ENCODE results near the gene TSBP1. TPM values are rescaled to one million over a fixed set of nuclear protein-coding genes. Genes with fewer than 3 reads are reported as not detected.
A peak's percentile ranks its signal among the peaks of the same experiment; 100 is the strongest.

Gene TSBP1
- total and polyA plus RNA-seq, 9 of the 15 experiments (the other 6 are each of a cell fraction or from before 2014, with no cell fraction given) = not detected

- TF ChIP-seq TCFL5 (CRISPR knock-in tag; conservative IDR thresholded peaks at IDR 0.05) = no peak
- TF ChIP-seq TARDBP (IDR thresholded peaks at IDR 0.05) = peak; percentile 69
- no peak for TF ChIP-seq ZNF384 (IDR thresholded peaks at IDR 0.05; ENCODE audit: low read depth, low read length)
- TF ChIP-seq COPS2 (conservative IDR thresholded peaks at IDR 0.05) = no peak
- no peak for TF ChIP-seq XRCC3 (IDR thresholded peaks at IDR 0.05)
- no peak for TF ChIP-seq ZNF77 (CRISPR knock-in tag; IDR thresholded peaks at IDR 0.05)
- TF ChIP-seq ZNF449 (CRISPR knock-in tag; IDR thresholded peaks at IDR 0.05) = no peak
- TF ChIP-seq RCOR1 (IDR thresholded peaks at IDR 0.05; ENCODE audit: borderline replicate concordance in 1 of 2, low read depth in 2 of 2, low read length in 2 of 2) = peak in 1 of 2 experiments; percentile 77; a peak in 1 of 4 replicates
- no peak for TF ChIP-seq HMBOX1 (IDR thresholded peaks at IDR 0.05)
- TF ChIP-seq HES1 (IDR thresholded peaks at IDR 0.05; ENCODE audit: low read depth) = no peak
- no peak for TF ChIP-seq STAT6 (CRISPR knock-in tag; IDR thresholded peaks at IDR 0.05)
- no peak for TF ChIP-seq CHCHD3 (CRISPR knock-in tag; IDR thresholded peaks at IDR 0.05)
- TF ChIP-seq HNRNPUL1 (IDR thresholded peaks at IDR 0.05; ENCODE audit: low read length) = no peak
- no peak for TF ChIP-seq ZNF778 (CRISPR knock-in tag; IDR thresholded peaks at IDR 0.05)
- TF ChIP-seq TRIM25 (IDR thresholded peaks at IDR 0.05; ENCODE audit: borderline replicate concordance) = no peak
- no peak for TF ChIP-seq KDM1A (IDR thresholded peaks at IDR 0.05)
- TF ChIP-seq CTCF (IDR thresholded peaks at IDR 0.05 in 2 of 3, conservative IDR thresholded peaks at IDR 0.05 in 1 of 3; ENCODE audit: insufficient read depth in 2 of 3, low read depth in 1 of 3, low read length in 3 of 3) = peak; percentile 91 to 95 (median 95)
- TF ChIP-seq ZNF431 (CRISPR knock-in tag; IDR thresholded peaks at IDR 0.05) = no peak
Observed at GRCh38 chr6:32244946-32245398, 126.7 kb downstream of the TSBP1 start (continued).

All from K562 (cell line).